H9 (cell line): Measurements from ENCODE around the gene AFF1. TPM values are rescaled to one million over a fixed set of nuclear protein-coding genes. Genes with fewer than 3 reads are reported as not detected.

Experiments used
- DNase-seq: peaks from one replicate; pipeline ENCODE4 v3.0.0-alpha.2; 2017
- H2AFZ ChIP-seq: one replicate; pipeline ENCODE4 v1.6.1; 2013; ENCODE audit warnings: mild to moderate bottlenecking, low read length, control low read depth, moderate library complexity
- H2AK5ac ChIP-seq: 2 replicates; pipeline ENCODE4 v1.6.1; 2013; ENCODE audit warnings: low read length, control low read depth, mixed read lengths; ENCODE audit not compliant: insufficient read length
- H2BK120ac ChIP-seq: one replicate; pipeline ENCODE4 v1.6.1; 2013; ENCODE audit warnings: low read depth, mild to moderate bottlenecking, low read length, control low read depth, inconsistent platforms; ENCODE audit not compliant: poor library complexity, severe bottlenecking
- H2BK12ac ChIP-seq: 2 replicates; pipeline ENCODE4 v1.6.1; 2013; ENCODE audit warnings: low read length, control low read depth, mixed read lengths, low read depth; ENCODE audit not compliant: insufficient read length
- H2BK15ac ChIP-seq: 2 replicates; pipeline ENCODE4 v1.6.1; 2013; ENCODE audit warnings: low read depth, low read length, control low read depth
- H2BK20ac ChIP-seq: one replicate; pipeline ENCODE4 v1.6.1; 2013; ENCODE audit warnings: low read depth, mild to moderate bottlenecking, low read length, control low read depth, inconsistent platforms; ENCODE audit not compliant: poor library complexity, severe bottlenecking
- H2BK5ac ChIP-seq: 2 replicates; pipeline ENCODE4 v1.6.1; 2013; ENCODE audit warnings: low read length, control low read depth, mixed read lengths; ENCODE audit not compliant: insufficient read length
- H3K14ac ChIP-seq: 2 replicates; pipeline ENCODE4 v1.6.1; 2013; ENCODE audit warnings: low read length, control low read depth; ENCODE audit not compliant: insufficient read depth
- H3K18ac ChIP-seq: 2 replicates; pipeline ENCODE4 v1.6.1; 2013; ENCODE audit warnings: low read depth, mild to moderate bottlenecking, mixed read lengths, low read length, control low read depth; ENCODE audit not compliant: insufficient read length
- H3K23ac ChIP-seq: 2 replicates; pipeline ENCODE4 v1.6.1; 2013; ENCODE audit warnings: low read length, control low read depth, mixed read lengths, low read depth; ENCODE audit not compliant: insufficient read length
- H3K23me2 ChIP-seq: 2 replicates; pipeline ENCODE4 v1.6.1; 2013; ENCODE audit warnings: low read depth, mild to moderate bottlenecking, mixed read lengths, low read length, control low read depth; ENCODE audit not compliant: insufficient read length, poor library complexity, severe bottlenecking
- H3K27ac ChIP-seq: 2 replicates; pipeline ENCODE4 v1.5.1; 2013; ENCODE audit warnings: low read length, control low read depth, mixed read lengths, low read depth; ENCODE audit not compliant: insufficient read length
- H3K27me3 ChIP-seq: 2 replicates; pipeline ENCODE4 v1.6.1; 2013; ENCODE audit warnings: low read length, control low read depth, inconsistent platforms; ENCODE audit not compliant: insufficient read depth
- H3K4ac ChIP-seq: 2 replicates; pipeline ENCODE4 v1.6.1; 2013; ENCODE audit warnings: low read depth, mild to moderate bottlenecking, control low read depth, inconsistent platforms, low read length, moderate library complexity
- H3K4me1 ChIP-seq: 2 replicates; pipeline ENCODE4 v1.6.1; 2013; ENCODE audit warnings: low read length, control low read depth, inconsistent platforms; ENCODE audit not compliant: insufficient read depth
- H3K4me2 ChIP-seq: 2 replicates; pipeline ENCODE4 v1.6.1; 2013; ENCODE audit warnings: low read length, control low read depth, mixed read lengths; ENCODE audit not compliant: insufficient read length, insufficient read depth
- H3K56ac ChIP-seq: 2 replicates; pipeline ENCODE4 v1.6.1; 2013; ENCODE audit warnings: low read depth, mild to moderate bottlenecking, mixed read lengths, low read length, control low read depth; ENCODE audit not compliant: insufficient read length
- H3K79me1 ChIP-seq: 2 replicates; pipeline ENCODE4 v1.6.1; 2013; ENCODE audit warnings: low read depth, mild to moderate bottlenecking, moderate library complexity, low read length, control low read depth, inconsistent platforms; ENCODE audit not compliant: insufficient read depth, poor library complexity, severe bottlenecking
- H3K79me2 ChIP-seq: 2 replicates; pipeline ENCODE4 v1.6.1; 2013; ENCODE audit warnings: low read length, control low read depth, inconsistent platforms; ENCODE audit not compliant: insufficient read depth
- H3K9ac ChIP-seq: 2 replicates; pipeline ENCODE4 v1.6.1; 2013; ENCODE audit warnings: low read length, control low read depth, mixed read lengths; ENCODE audit not compliant: insufficient read length; ENCODE audit errors: extremely low read depth
- H3K9me3 ChIP-seq: one replicate; pipeline ENCODE4 v1.6.1; 2013; ENCODE audit warnings: low read depth, low read length, inconsistent platforms; ENCODE audit not compliant: control insufficient read depth
- H3T11ph ChIP-seq: one replicate; pipeline ENCODE4 v1.6.1; 2013; ENCODE audit warnings: mild to moderate bottlenecking, low read length, control low read depth, inconsistent platforms
- H4K20me1 ChIP-seq: one replicate; pipeline ENCODE4 v1.6.1; 2013; ENCODE audit not compliant: control insufficient read depth, insufficient read length, insufficient read depth
- H4K5ac ChIP-seq: 2 replicates; pipeline ENCODE4 v1.6.1; 2013; ENCODE audit warnings: low read depth, mild to moderate bottlenecking, mixed read lengths, low read length, control low read depth; ENCODE audit not compliant: insufficient read length
- H4K8ac ChIP-seq: replicated peaks from 2 replicates; pipeline ENCODE4 v1.6.1; 2013; ENCODE audit warnings: low read length, control low read depth, mixed read lengths, low read depth; ENCODE audit not compliant: insufficient read length
- H4K91ac ChIP-seq: 2 replicates; pipeline ENCODE4 v1.6.1; 2013; ENCODE audit warnings: low read depth, mild to moderate bottlenecking, moderate library complexity, mixed read lengths, low read length, control low read depth; ENCODE audit not compliant: insufficient read length
- H3K27ac Mint-ChIP-seq, 3 experiments: 2 replicates in 2 of 3; 3 replicates in 1 of 3; pipeline ENCODE4 v1.8.0; 2020 to 2021; ENCODE audit warnings: mixed read lengths in 3 of 3, mild to moderate bottlenecking in 1 of 3, moderate library complexity in 1 of 3
- H3K27me3 Mint-ChIP-seq: 2 replicates; pipeline ENCODE4 v1.8.0; 2021; ENCODE audit warnings: low read depth, mild to moderate bottlenecking, moderate library complexity, mixed read lengths
- H3K36me3 Mint-ChIP-seq, 3 experiments: 2 replicates in 2 of 3; 3 replicates in 1 of 3; pipeline ENCODE4 v1.8.0; 2020 to 2021; ENCODE audit warnings: low read depth in 3 of 3, mixed read lengths in 3 of 3; ENCODE audit not compliant: insufficient read depth in 1 of 3
- H3K4me1 Mint-ChIP-seq, 2 experiments: 2 replicates each; pipeline ENCODE4 v1.8.0; 2020; ENCODE audit warnings: mixed read lengths in 2 of 2
- H3K4me3 Mint-ChIP-seq, 2 experiments: 2 replicates in 1 of 2; 3 replicates in 1 of 2; pipeline ENCODE4 v1.8.0; 2020 to 2021; ENCODE audit warnings: mild to moderate bottlenecking in 2 of 2, mixed read lengths in 2 of 2, moderate library complexity in 1 of 2
- H3K9me3 Mint-ChIP-seq, 2 experiments: 2 replicates in 1 of 2; 3 replicates in 1 of 2; pipeline ENCODE4 v1.8.0; 2020; ENCODE audit warnings: mild to moderate bottlenecking in 2 of 2, mixed read lengths in 2 of 2, moderate library complexity in 1 of 2
- CTCF ChIP-seq: fragments of 200-600 bp; sonication (generic); conservative IDR thresholded peaks from 3 replicates; pipeline ENCODE4 v1.8.0; 2021; ENCODE audit warnings: antibody characterized with exemption, mild to moderate bottlenecking
- WGBS: extraction: QIAGEN DNeasy Blood & Tissue Kit; methylation state at CpG from one replicate; pipeline ENCODE4 v1.1.7; 2013; ENCODE audit warnings: missing lambda C conversion rate, low lambda C conversion rate, mixed read lengths; ENCODE audit not compliant: insufficient read length; ENCODE audit errors: extremely low coverage; 5-methylcytosine and 5-hydroxymethylcytosine counted together
- total RNA-seq: library from RNA; stranded (reverse); gene quantifications from 2 replicates; pipeline ENCODE4 v1.2.1, GENCODE V29; 2021

The AFF1 gene
- total RNA-seq, 1 experiment from 2014 or later, result 74.5 TPM

DNA sequence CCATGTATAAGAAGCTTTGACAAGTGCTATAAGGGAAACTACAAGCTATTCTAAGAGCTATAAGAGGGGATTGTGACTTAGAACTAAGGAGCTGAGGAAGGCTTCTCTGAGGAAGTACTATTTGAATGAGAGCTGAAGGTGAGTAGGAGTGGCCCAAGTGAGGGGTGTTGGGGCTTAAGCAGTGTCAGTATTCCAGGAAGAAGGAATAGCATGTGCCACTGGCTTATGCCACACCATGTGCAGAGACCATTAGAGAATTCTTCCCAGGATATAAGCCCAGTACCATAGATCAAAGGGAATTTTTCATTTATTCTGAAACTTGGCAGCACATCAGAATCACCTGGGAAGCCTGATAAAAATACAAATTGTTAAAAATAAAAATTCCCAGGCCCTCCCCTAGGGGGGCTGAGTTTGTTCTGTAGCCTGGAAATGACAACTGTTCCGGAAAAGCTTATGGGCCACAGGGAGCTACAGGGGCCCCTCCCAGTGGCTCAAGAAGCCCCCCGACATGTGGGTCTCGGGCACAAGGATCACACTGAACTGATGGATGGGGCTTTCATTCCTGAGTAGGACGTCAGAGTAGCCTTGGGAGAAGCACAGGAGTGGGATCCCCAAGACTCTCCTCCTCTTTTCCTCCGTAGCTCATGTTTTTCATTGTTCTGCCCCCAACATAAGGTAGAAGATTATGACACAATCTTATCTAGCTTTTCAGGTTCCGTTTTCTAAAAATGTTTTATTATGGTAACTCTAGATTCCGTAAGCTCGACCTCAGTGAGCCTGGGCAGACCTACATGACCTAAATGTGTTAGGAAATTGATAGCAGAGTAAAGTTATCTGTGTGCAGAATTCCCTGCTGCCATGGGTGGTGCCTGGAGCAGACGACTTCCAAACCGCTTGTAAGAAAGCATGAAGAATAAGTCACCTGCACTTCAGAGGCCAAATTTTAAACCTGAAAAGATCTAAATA is 119.3 kb downstream of the AFF1 start:
- Histone ChIP-seq H3K79me1 (peaks cover 5% of the 10 kb centered on the region), H3K23me2 (no peaks in the 10 kb centered on the region), H3K18ac (no peak overlapping the region), H4K20me1 (no peaks in the 10 kb centered on the region), H3K4me1 (0 out of 2 replicates have a peak, but pooled peaks cover 3% of the 10 kb centered on the region), H3K27ac (no peak overlapping the region), H2AK5ac (no peak overlapping the region), H3K9me3 (no peaks in the 10 kb centered on the region), H2BK120ac (no peak overlapping the region), H2BK20ac (no peak overlapping the region), H3K4me2 (no peak overlapping the region), H3K27me3 (no peaks in the 10 kb centered on the region), H2BK5ac (no peak overlapping the region), H2BK15ac (no peak overlapping the region), H2BK12ac (no peak overlapping the region), H4K5ac (no peak overlapping the region), H4K8ac (no peak overlapping the region), H3K23ac (no peak overlapping the region), H3K14ac (no peak overlapping the region), H3K79me2 (no peaks in the 10 kb centered on the region; the same call in 1 of the 2 replicates), H3K4ac (no peak overlapping the region), H4K91ac (no peak overlapping the region), H3K9ac (no peak overlapping the region), H3K56ac (no peak overlapping the region), H2AFZ (no peak overlapping the region), H3T11ph (no peak overlapping the region)
- Mint-ChIP-seq H3K4me1 (peaks cover 44 to 60% of the 10 kb centered on the region in 2 experiments), H3K9me3 (no peaks in the 10 kb centered on the region), H3K27me3 (no peaks in the 10 kb centered on the region; the same call in 1 of the 2 replicates), H3K4me3 (no peak overlapping the region), H3K36me3 (peaks cover 3 to 21% (median 13%) of the 10 kb centered on the region in 3 experiments; a peak in 6 of 7 replicates), H3K27ac (peak overlapping the region; percentile 16 to 87 (median 75); a peak in 4 of 7 replicates)
- no peak for DNase-seq
- WGBS, result no CpG with 5 or more reads among the region's 10 CpGs
- 0 out of 3 replicates have a peak, but pooled peaks have one; percentile 20 for TF ChIP-seq CTCF
